Activated T-helper 9 cell treated with anti-CD3 and anti-CD28 coated beads, Interleukin-2, amount 50 U/mL, for 16 hours (primary cell): ENCODE measurements around the gene OR6S1.
A peak's percentile ranks its signal among the peaks of the same experiment; 100 is the strongest.
"Not testable (repeated sequence)": the region's sequence is repeated elsewhere in the genome, so short reads cannot be mapped to it uniquely, and the experiment has no call there.

Experiments used
- DNase-seq: peaks from one replicate; pipeline ENCODE4 v3.0.0-alpha.2; 2020; ENCODE audit warnings: low read depth

Gene OR6S1

DNA sequence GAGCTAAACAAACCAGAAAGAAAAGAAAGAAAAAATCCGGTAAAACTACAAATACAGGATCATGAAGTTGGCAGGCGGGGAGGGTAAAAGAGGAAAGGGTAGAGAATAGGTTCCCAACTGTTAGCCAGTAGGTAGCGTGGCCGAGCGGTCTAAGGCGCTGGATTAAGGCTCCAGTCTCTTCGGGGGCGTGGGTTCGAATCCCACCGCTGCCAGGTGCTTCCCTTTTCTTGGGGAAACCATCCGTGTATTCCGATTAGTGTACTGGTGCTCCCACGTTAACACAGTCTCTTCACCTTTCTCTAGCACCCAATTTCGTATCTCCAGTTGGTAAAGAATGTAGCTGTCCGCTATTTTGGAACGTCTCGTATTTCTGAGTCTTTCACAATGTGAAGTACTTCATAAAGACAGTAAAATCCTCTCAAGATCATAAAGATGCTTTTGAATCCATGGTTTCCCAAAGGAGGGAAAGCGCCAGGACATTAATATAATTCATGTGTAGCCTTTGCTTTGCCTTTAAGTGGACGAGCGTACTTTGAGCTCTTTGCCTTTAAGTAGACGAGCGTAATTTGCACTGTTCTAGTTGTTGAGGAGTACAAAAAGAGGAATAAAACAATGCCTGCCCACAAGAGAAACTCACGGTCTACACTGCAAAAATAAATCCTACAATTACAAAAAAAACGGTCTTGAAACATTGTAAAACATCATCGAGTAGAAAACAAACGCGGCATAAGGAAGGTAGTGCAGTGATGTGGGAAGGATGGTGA is 31.3 kb downstream of the OR6S1 start:
- peak; percentile 59 for DNase-seq

DNA sequence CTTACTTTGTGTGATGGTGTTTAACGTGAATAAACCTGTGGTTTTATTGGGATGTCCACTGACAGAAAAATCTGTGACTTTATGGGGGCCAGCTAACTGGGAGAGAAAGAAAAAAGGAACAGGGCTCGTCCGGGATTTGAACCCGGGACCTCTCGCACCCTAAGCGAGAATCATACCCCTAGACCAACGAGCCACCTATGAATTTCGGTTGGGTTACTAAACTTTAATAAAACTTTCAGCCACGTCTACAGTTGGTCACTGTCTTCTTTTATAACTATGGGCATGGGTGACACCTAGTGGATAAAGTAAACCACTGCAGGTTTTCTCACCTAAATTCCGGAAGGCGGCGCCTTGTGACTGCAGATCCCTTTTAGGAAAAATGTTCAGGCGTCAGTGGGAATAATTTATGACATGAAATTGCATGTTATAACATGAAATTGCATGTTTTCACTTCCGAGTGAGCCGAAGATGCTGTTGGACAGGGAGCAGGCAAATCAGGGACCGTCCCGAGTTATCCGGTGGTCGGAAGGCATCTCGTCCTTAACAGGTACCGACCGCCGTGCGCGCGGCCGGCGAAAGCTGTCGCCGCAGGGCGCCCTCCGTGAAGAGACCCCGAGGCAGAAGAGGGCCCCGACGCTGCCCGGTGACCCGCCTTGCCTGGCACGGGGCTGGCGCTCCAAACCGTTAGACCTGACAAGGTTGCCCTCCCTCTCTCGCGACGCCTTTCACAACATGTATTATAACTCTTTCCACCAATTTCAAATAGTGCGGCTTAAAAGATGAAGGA is 32.1 kb downstream of the OR6S1 start:
- DNase-seq, result no peak

DNA sequence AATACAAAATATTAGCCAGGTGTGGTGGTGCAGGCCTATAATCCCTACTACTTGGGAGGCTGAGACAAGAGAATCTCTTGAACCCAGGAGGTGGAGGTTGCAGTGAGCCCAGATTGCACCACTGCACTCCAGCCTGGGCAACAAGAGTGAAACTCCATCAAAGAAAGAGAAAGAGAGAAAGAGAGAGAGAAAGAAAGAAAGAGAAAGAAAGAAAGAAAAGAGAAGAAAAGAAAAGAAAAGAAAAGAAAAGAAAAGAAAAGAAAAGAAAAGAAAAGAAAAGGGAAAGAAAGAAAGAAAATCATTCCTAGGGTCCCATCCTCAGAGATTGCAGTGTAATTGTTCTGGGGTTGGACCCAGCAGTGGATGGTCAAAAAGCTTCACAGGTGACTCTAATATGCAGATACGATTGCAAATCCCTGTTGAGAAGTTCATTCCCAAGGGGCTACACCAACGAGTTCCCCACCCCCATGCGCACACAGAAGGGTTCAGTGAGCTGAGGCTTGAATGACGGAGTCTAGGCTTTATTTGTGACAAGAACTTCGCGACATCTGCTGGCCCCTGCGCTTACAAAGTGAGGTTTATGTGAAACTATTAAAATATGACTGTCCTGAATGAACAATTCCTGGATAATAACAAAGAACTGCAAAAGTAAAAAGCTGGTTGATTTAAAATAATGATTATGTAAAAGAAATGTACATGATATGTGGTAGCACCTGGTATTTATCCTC is 32.9 kb downstream of the OR6S1 start:
- DNase-seq, result no peak

DNA sequence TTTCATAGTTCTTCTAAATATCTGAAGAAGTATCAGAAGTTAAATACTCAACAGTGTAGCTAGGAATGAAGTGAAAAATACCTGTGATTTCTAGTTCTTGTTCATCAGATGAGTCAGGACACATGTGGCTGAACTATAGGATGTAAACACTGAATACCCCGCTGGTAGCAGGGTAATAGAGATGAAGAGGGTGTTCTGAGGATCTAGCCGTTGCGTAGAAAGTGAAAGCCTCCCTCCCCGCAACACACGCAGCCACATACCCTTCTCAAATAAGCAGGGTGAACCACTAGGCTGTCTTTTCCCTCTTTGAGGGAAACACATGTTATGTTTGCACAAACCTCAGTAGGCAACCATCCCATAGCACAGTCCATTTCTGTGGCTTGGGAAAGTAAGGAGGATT is 33.9 kb downstream of the OR6S1 start:
- DNase-seq, result no peak

DNA sequence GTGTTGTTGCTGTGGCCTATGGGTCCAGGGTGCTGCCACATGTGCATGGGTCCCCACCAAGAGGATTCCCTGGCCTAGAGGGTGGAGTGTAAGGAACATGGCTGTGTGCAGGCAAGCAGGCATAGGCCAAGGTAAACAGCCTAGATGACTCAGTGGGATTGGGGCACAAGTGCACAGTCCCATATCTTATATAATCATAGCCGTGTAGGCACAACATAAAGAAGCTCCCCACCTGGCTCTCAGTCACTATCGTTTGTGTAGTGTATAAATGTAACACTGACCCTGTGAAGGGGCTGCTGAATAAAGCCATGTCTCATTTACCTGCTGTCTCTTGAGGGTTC is 34.6 kb downstream of the OR6S1 start:
- DNase-seq, result no peak

DNA sequence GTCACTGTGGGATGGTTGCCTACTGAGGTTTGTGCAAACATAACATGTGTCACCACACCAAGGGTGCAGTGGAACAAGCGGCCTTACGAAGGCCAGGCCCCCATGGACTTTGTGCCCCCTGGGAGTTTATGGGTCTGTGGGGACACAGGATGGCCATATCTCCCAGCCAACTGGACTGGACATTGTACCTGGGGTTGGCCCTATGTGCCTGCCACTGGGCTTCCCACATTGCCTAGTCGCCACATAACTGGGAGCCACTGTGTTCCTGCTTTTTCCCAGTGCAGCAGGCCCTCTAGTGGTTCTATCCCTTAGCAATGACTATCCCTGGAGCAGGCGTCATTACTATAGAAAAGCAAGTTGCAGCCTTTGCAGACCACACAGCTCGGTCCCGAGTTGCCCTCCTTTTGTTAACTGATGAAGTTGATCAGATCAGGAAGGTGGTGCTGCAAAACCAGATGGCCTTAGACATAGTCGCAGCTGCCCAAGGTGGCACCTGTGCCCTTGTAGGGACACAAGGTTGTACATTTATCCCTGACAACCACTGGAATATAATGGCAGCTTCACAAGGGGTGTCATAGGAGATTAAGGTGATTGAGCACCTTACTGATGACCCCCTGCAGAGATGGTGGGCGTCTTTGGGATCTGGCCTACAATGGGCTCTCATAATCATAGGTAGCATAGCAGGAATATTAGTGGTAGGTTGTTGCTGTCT is 35.1 kb downstream of the OR6S1 start:
- no peak for DNase-seq

DNA sequence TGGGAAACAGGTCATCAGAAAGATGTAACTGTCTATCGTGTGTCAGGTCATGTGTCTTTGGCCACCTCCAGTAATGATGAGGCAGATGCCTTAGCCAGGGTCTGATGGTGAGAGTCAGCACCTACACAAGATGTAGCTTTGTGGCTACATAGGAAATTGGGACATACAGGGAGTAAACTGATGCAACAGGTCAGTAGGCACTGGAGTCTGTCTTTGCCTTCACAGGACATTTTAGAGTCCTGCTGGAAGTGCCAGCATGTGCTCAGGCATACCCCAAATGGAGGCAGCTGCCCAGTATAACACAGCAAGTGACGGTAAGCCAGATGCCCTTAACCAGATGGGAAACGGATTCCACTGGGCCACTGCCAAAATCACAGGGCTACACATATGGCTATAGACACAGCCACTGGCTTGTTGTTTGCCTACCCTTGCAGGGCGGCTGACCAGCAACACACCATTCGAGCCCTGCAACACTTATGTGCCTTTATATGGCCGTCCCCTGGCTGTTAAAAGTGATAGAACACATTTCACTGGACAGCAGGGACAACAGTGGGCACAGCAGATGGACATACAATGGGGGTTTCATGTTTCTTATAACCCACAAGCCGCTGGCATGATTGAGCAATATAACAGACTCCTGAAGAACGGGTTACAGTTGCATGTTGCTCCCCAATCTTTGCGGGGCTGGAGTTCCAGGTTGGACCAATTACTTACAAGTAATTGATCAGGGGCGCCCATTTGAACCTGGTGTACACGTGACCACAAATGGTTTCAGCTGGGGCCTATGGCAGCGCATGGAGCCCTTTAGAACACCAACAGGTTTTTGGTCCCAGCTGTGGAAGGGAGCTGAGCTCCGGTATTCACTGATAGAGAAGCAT is 37.4 kb downstream of the OR6S1 start:
- DNase-seq, result no peak

DNA sequence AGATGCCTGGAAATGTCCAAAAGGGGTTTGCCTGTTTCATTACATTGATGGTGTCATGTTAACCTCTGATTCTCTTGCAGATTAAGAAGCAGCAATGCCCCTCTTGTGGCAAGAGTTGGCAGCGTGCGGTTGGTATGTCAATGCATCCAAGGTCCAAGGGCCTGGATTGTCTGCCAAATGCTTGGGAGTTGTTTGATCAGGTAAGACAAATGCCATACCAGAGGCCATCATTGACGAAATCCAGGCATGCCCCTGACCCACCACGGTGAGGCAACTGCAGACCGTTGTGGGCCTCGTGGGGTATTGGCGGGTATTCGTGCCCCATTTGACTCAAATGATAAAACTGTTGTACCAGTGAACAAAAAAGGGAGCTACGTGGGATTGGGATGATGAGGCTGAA is 38.9 kb downstream of the OR6S1 start:
- DNase-seq, result no peak

DNA sequence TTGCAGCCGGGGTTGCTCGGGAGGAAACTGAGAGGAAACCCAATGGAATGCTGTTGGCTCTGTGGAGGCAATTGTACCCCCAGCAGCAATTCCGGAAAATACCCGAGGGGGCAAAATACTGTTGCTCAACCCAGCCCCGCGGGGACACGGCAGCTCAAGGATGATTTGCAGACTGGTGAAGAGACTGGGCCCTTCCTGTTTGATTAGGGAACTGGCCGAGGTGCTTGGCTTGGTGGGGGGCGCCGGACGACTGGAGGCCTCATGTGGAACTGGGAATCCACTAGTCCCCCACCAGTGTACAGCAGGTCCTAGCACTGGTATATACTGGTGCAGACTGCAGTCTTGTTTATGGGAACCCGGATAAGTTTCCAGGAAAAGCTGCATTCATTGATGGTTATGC is 40.0 kb downstream of the OR6S1 start:
- DNase-seq, result no peak

DNA sequence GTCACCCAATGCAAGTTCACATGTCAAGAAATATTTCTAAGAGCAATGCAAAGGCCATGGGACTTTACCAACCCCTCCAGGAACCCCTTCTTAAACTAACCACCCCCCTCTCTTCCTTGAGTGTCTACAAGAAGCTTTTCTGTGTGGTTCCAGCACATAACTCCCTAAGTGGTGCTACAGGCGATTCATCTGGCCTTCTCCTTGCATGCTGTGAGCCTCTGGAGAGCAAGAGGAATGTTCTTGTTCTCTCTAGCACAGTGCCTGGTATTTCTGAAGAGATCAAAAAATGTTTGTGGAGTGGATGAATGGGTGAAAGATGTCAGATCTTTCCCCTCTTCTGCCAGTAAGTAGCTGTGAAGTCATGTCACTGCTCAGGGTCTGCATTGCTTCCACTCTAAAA is 44.4 kb downstream of the OR6S1 start:
- DNase-seq, result no peak

DNA sequence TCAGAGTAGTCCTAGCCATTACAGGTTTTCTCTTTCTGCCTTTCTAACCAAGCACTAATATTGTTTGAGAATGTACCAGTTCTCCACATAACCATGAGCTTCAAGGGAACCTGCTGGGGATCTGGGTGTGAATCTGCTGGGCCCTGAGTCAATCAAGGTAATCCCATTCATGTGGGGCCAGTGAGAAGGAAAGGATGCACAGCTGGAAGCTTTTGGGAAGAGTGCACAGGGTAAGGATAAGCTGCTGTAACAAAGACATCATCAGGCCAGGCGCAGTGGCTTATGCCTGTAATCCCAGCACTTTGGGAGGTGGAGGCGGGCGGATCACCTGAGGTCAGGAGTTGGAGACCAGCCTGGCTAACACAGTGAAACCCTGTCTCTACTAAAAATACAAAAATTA is 45.8 kb downstream of the OR6S1 start:
- DNase-seq, result not testable (repeated sequence)

DNA sequence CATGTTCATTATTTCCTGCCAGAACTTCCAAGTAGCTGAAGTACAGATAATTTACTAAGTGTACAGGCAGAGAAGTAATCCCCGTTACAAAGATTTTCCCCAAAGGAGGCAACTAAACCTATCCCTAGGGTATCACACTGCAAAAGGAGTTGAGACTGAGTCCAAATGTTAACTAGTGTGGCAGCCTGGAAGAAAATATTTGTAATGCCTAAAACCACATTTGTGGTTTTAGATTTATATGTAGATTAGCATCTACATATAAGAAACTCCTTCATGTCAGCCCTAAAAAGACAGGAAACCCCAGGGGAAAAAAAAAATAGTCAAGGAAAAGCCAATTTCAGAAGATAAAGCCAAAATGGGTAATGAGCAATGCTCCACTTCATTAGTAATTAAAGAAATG is 48.9 kb downstream of the OR6S1 start:
- DNase-seq, result no peak

DNA sequence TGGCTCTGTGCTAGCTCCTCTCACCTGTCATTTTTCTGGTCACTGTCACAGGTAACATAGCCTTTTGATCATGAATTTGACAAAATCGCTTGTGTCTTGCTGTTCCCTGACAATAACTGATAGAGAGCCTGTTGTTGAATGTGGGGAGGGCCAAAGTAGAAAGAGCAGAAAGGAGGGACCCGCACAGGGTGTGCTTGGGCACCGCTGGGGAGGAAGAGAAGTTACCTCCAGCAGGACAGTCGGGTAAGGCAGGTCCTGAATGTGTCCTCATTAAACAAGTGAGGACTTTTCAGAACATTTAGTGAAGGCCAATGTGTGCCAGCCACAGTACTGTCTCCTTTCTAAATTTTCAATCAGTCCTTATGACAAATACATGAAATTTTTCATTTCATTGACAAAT is 50.3 kb downstream of the OR6S1 start, which contains the start of gene RNASE12:
Gene RNASE12 (minus strand): TSS at position 142 of the 400 bp plus-strand sequence. CDS start 653 bp downstream, outside the sequence.
- no peak for DNase-seq
